Measurements from ENCODE around the gene YARS1. TPM values are rescaled to one million over a fixed set of nuclear protein-coding genes. Genes with fewer than 3 reads are reported as not detected.

YARS1 gene
- total and polyA plus RNA-seq, 2 donors (not counting 1 experiment from before 2014, with no cell fraction given) = 94.4 to 295 TPM

GRCh38 chr1:32765570-32766327 is 51.4 kb downstream of the YARS1 start:
- Histone ChIP-seq H3K4me2 (ENCODE audit: extremely low read depth, insufficient read depth, low read length) (no peak overlapping the region), H3K4me1 (ENCODE audit: control insufficient read depth, extremely low read depth, insufficient read depth, low read length) (peaks cover 22% of the 10 kb centered on the region), H3K27ac (ENCODE audit: insufficient read depth, low read length) (no peak overlapping the region), H3K27me3 (ENCODE audit: control insufficient read depth, insufficient read depth, low read length) (no peaks in the 10 kb centered on the region), H3K9ac (ENCODE audit: insufficient read depth, low read length) (no peak overlapping the region), H2AFZ (ENCODE audit: low read length) (no peak overlapping the region), H3K36me3 (ENCODE audit: control insufficient read depth, insufficient read depth, low read length) (no peaks in the 10 kb centered on the region), H4K20me1 (ENCODE audit: control insufficient read depth, extremely low read depth, insufficient read depth, low read length) (no peaks in the 10 kb centered on the region), H3K79me2 (ENCODE audit: control insufficient read depth, insufficient read depth, low read length) (no peaks in the 10 kb centered on the region), H3K9me3 (ENCODE audit: control insufficient read depth, insufficient read depth, low read depth, low read length) (no peaks in the 10 kb centered on the region), H3K4me3 (replicated peaks in 1 of 4; ENCODE audit: control extremely low read depth in 1 of 4, insufficient read depth in 1 of 4, low read depth in 3 of 4, low read length in 4 of 4) (no peak overlapping the region)
- no peak for DNase-seq (ENCODE audit: low read depth in 2 of 2)
- TF ChIP-seq CTCF (conservative IDR thresholded peaks at IDR 0.05 in 1 of 2, IDR thresholded peaks at IDR 0.05 in 1 of 2; ENCODE audit: low read depth in 1 of 2, low read length in 2 of 2) = no peak
- TF ChIP-seq EZH2 (IDR thresholded peaks at IDR 0.05; ENCODE audit: low read length, missing control alignments) = no peak

- DNase-seq (ENCODE audit: low read depth in 2 of 2) = no peak
- H3K27ac ChIP-seq (ENCODE audit: insufficient read depth, low read length) = no peak overlapping the region
- H4K20me1 ChIP-seq (ENCODE audit: control insufficient read depth, extremely low read depth, insufficient read depth, low read length) = no peaks in the 10 kb centered on the region
- peaks cover 25% of the 10 kb centered on the region for H3K4me1 ChIP-seq (ENCODE audit: control insufficient read depth, extremely low read depth, insufficient read depth, low read length)
- no peaks in the 10 kb centered on the region for H3K36me3 ChIP-seq (ENCODE audit: control insufficient read depth, insufficient read depth, low read length)
- no peak overlapping the region for H3K9ac ChIP-seq (ENCODE audit: insufficient read depth, low read length)
- H3K4me3 ChIP-seq (replicated peaks in 1 of 4; ENCODE audit: control extremely low read depth in 1 of 4, insufficient read depth in 1 of 4, low read depth in 3 of 4, low read length in 4 of 4) = no peak overlapping the region
- H3K27me3 ChIP-seq (ENCODE audit: control insufficient read depth, insufficient read depth, low read length) = no peaks in the 10 kb centered on the region
- H3K9me3 ChIP-seq (ENCODE audit: control insufficient read depth, insufficient read depth, low read depth, low read length) = no peaks in the 10 kb centered on the region
- TF ChIP-seq EZH2 (IDR thresholded peaks at IDR 0.05; ENCODE audit: low read length, missing control alignments) (no peak), CTCF (conservative IDR thresholded peaks at IDR 0.05 in 1 of 2, IDR thresholded peaks at IDR 0.05 in 1 of 2; ENCODE audit: low read depth in 1 of 2, low read length in 2 of 2) (no peak)
- no peak overlapping the region for H3K4me2 ChIP-seq (ENCODE audit: extremely low read depth, insufficient read depth, low read length)
- no peaks in the 10 kb centered on the region for H3K79me2 ChIP-seq (ENCODE audit: control insufficient read depth, insufficient read depth, low read length)
- no peak overlapping the region for H2AFZ ChIP-seq (ENCODE audit: low read length)
Measured at GRCh38 chr1:32764826-32765569, 52.2 kb downstream of the YARS1 start.

GRCh38 chr1:32763221-32763620 is 53.9 kb downstream of the YARS1 start:
- no peaks in the 10 kb centered on the region for H4K20me1 ChIP-seq (ENCODE audit: control insufficient read depth, extremely low read depth, insufficient read depth, low read length)
- no peaks in the 10 kb centered on the region for H3K9me3 ChIP-seq (ENCODE audit: control insufficient read depth, insufficient read depth, low read depth, low read length)
- H3K27ac ChIP-seq (ENCODE audit: insufficient read depth, low read length) = no peak overlapping the region
- H3K27me3 ChIP-seq (ENCODE audit: control insufficient read depth, insufficient read depth, low read length) = no peaks in the 10 kb centered on the region
- no peak overlapping the region for H3K4me2 ChIP-seq (ENCODE audit: extremely low read depth, insufficient read depth, low read length)
- no peak overlapping the region for H3K9ac ChIP-seq (ENCODE audit: insufficient read depth, low read length)
- H3K4me1 ChIP-seq (ENCODE audit: control insufficient read depth, extremely low read depth, insufficient read depth, low read length) = peaks cover 19% of the 10 kb centered on the region
- no peak for DNase-seq (ENCODE audit: low read depth in 2 of 2)
- H3K36me3 ChIP-seq (ENCODE audit: control insufficient read depth, insufficient read depth, low read length) = no peaks in the 10 kb centered on the region
- no peaks in the 10 kb centered on the region for H3K79me2 ChIP-seq (ENCODE audit: control insufficient read depth, insufficient read depth, low read length)
- TF ChIP-seq CTCF (conservative IDR thresholded peaks at IDR 0.05 in 1 of 2, IDR thresholded peaks at IDR 0.05 in 1 of 2; ENCODE audit: low read depth in 1 of 2, low read length in 2 of 2) (no peak), EZH2 (IDR thresholded peaks at IDR 0.05; ENCODE audit: low read length, missing control alignments) (no peak)
- H2AFZ ChIP-seq (ENCODE audit: low read length) = no peak overlapping the region
- H3K4me3 ChIP-seq (replicated peaks in 1 of 4; ENCODE audit: control extremely low read depth in 1 of 4, insufficient read depth in 1 of 4, low read depth in 3 of 4, low read length in 4 of 4) = no peak overlapping the region

Data from fibroblast of lung (primary cell).